Left ventricle myocardium inferior (tissue), 1 donor: ENCODE results near the gene ZNF423. TPM values are rescaled to one million over a fixed set of nuclear protein-coding genes. Genes with fewer than 3 reads are reported as not detected.

ENCODE experiments used
- DNase-seq: peaks from one replicate; pipeline ENCODE4 v3.0.0-alpha.2; 2020
- H3K27ac ChIP-seq: fragments of 200-600 bp; replicated peaks from 2 replicates; pipeline ENCODE4 v1.8.0; 2021
- H3K27me3 ChIP-seq: fragments of 200-600 bp; 2 replicates; pipeline ENCODE4 v1.8.0; 2021; ENCODE audit warnings: low read depth
- H3K36me3 ChIP-seq: fragments of 200-600 bp; 2 replicates; pipeline ENCODE4 v1.8.0; 2021
- H3K4me1 ChIP-seq: fragments of 200-600 bp; 2 replicates; pipeline ENCODE4 v1.8.0; 2021
- H3K4me3 ChIP-seq: fragments of 200-600 bp; 2 replicates; pipeline ENCODE4 v1.8.0; 2021; ENCODE audit warnings: mild to moderate bottlenecking, moderate library complexity
- H3K9me3 ChIP-seq: fragments of 200-600 bp; replicated peaks from 2 replicates; pipeline ENCODE4 v1.8.0; 2021
- CTCF ChIP-seq: fragments of 200-600 bp; IDR thresholded peaks from 2 replicates; pipeline ENCODE4 v1.8.0; 2021; ENCODE audit warnings: antibody characterized with exemption, mild to moderate bottlenecking, borderline replicate concordance
- intact Hi-C: fragments of 100-400 bp; cut with micrococcal nuclease; formaldehyde crosslinking; loops from one replicate; pipeline ENCODE4 v1.11.0; 2022
- total RNA-seq: library from RNA; stranded (reverse); fragmentation: NEBNext Ultra II Directional; extraction: Animal tissue kit (Norgen Biotek cat#: 25700); gene quantifications from one replicate; pipeline ENCODE4 v1.2.1, GENCODE V29; 2021
- donor health status: DM: no; HTN: yes; CAD: no; lungs with severe emphysema.

Gene ZNF423
- total RNA-seq, 1 donor from 2014 or later = 8.6 TPM

DNA sequence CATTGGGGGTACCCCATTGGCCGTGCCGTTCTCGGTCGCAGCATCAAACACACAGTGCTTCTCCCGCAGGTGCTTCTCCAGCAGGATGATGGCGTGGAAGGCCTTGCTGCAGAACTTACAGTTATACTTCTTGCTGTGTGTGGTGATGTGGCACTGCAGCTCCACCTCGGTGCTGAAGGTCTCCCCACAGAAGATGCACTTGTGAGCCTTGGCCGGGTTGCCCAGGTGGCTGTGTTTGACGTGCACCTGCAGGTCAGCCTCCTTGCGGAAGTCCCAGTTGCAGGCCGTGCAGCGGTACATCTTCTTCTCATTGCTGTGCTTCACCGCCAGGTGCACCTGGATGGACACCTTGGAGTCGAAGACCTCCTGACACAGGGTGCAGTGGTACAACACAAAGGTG lies 219.3 kb downstream of the ZNF423 start:
- TF ChIP-seq CTCF = no peak
- peaks cover 44% of the 10 kb centered on the region for H3K4me1 ChIP-seq
- H3K4me3 ChIP-seq = no peak overlapping the region
- no peak for DNase-seq
- H3K27ac ChIP-seq = no peak overlapping the region
- H3K9me3 ChIP-seq = no peaks in the 10 kb centered on the region
- intact Hi-C loops = no loop called here
- H3K36me3 ChIP-seq = peaks cover 39% of the 10 kb centered on the region
- H3K27me3 ChIP-seq = no peaks in the 10 kb centered on the region

DNA sequence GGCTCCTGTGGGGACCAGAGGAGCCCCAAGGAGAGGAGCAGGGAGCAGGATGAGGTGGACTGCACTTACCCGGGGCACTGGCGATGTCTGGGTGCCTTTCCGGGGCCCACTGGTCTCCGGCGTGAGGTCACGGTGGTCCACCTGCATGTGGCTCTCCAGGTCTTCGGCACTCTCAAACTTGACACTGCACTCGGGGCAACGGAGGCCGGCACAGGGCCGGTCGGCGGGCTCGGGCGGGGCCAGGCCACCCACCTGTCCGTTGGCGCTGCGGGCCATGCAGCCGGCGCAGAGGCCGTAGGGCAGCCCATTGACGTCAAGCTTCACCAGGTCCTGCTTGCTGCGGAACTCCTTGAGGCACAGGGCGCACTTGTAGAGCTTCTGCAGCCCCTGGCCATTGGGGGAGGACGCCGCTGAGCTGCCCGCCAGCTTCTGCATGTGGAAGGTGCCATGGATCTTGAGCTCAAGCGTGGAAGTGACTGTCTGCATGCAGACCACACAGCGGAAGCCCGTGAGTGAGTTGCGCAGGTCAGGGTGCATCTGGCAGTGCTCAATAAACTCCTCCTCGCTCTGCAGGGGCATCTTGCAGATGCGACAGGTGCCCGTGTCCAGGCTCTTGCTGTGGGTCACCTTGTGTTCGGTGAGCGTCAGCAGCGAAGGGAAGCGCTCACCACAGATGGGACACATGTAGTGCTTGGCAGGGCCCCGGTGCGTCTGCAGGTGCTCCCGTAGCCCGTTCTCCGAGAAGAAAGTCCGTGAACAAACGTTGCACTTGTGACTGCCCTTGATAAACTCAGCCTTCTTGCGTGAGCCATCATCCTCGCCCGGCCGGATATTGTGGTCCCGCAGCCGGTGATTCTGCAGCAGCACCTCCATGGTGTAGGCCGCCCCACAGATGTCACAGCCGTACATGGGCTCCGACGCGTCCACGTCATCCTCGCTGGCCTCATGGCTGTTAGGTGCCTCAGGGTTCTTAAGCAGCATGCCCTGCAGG lies 220.0 kb downstream of the ZNF423 start:
- H3K27ac ChIP-seq = no peak overlapping the region
- peaks cover 44% of the 10 kb centered on the region for H3K4me1 ChIP-seq
- H3K4me3 ChIP-seq = no peak overlapping the region
- peaks cover 39% of the 10 kb centered on the region for H3K36me3 ChIP-seq
- H3K9me3 ChIP-seq = no peaks in the 10 kb centered on the region
- intact Hi-C loops = no loop called here
- no peak for TF ChIP-seq CTCF
- DNase-seq = no peak
- no peaks in the 10 kb centered on the region for H3K27me3 ChIP-seq

GRCh38 chr16:49635009-49635350 lies 220.9 kb downstream of the ZNF423 start:
- intact Hi-C loops = no loop called here
- H3K4me1 ChIP-seq = peaks cover 36% of the 10 kb centered on the region
- peaks cover 39% of the 10 kb centered on the region for H3K36me3 ChIP-seq
- H3K9me3 ChIP-seq = no peaks in the 10 kb centered on the region
- TF ChIP-seq CTCF = no peak
- H3K27ac ChIP-seq = no peak overlapping the region
- DNase-seq = no peak
- H3K27me3 ChIP-seq = no peaks in the 10 kb centered on the region
- H3K4me3 ChIP-seq = no peak overlapping the region

DNA sequence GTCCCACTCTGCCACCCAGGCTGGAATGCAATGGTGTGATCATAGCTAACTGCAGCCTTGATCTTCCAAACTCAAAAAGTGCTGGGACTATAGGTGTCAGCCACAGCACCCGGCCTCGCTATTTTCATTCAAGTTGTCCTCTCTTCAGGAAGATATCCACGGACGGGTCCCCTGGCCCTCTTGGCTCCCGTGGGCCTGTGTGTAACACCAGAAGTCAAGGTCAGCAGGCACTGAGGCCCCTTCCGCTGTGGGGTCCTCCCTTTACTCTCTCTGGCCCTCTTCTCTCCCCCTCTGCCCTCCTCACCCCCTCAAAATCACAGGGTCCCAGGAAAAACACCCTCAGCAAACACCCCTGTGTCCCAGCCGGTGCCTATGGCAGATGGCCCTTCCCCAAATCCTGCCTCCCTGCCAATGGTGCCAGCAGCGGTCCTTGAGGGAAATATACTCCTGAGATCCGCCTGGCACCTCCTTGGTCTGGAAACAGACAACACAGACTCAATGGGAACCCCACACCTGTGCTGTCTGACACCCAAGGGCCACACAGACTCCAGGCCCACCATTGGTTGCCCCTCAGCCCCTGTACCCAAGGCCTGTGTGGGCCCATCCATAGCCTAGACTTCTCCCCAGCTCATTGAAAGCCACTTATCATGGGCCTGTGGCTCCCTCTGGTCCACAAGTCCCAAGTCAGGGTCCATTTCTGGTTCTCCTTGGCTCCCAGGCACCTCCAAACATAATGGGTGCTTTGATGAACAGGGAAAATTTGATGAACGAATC lies 221.5 kb downstream of the ZNF423 start:
- H3K27me3 ChIP-seq = no peaks in the 10 kb centered on the region
- H3K27ac ChIP-seq = no peak overlapping the region
- H3K36me3 ChIP-seq = peaks cover 43% of the 10 kb centered on the region
- DNase-seq = no peak
- H3K9me3 ChIP-seq = peaks cover 2% of the 10 kb centered on the region
- intact Hi-C loops = no loop called here
- peaks cover 31% of the 10 kb centered on the region for H3K4me1 ChIP-seq
- H3K4me3 ChIP-seq = no peak overlapping the region
- no peak for TF ChIP-seq CTCF

- peaks cover 16% of the 10 kb centered on the region for H3K4me1 ChIP-seq
- no peaks in the 10 kb centered on the region for H3K27me3 ChIP-seq
- H3K27ac ChIP-seq = no peak overlapping the region
- intact Hi-C loops = no loop called here
- peaks cover 37% of the 10 kb centered on the region for H3K36me3 ChIP-seq
- TF ChIP-seq CTCF = no peak
- H3K9me3 ChIP-seq = peaks cover 13% of the 10 kb centered on the region
- no peak overlapping the region for H3K4me3 ChIP-seq
- DNase-seq = no peak
These were observed 223.1 kb downstream of the ZNF423 start for GRCh38 chr16:49632795-49633184.
